DMS 273 (cell line): Measurements from ENCODE around the gene TMEM33.

Experiments
- DNase-seq: peaks from one replicate; lab custom pipeline; 2025; ENCODE audit not compliant: unreplicated experiment; lab: John Stamatoyannopoulos, UW

The TMEM33 gene

DNA sequence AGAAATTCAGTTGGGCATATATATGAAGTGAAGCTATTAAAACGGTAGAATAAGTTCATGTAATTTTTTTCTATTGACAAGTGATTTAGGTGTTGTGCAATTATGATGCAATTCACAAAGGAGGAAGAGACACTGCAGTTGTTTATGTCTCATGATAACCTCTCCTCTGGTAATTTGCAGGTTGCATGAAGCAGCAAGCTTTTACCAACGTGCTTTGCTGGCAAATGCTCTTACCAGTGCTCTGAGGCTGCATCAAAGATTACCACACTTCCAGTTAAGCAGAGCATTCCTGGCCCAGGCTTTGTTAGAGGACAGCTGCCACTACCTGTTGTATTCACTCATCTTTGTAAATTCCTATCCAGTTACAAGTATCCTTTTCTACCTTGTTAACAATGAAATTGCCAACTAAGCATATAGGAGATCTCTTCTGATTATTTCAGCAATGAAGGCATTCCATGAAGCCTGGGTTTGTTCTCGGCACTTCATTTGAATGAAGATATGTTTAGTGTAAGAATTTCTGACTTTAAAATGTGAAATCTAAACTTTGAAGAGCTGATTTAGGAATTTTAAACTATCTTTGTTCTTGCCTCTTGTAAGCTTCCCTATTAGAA lies 3.9 kb downstream of the TMEM33 start:
- no peak for DNase-seq

DNA sequence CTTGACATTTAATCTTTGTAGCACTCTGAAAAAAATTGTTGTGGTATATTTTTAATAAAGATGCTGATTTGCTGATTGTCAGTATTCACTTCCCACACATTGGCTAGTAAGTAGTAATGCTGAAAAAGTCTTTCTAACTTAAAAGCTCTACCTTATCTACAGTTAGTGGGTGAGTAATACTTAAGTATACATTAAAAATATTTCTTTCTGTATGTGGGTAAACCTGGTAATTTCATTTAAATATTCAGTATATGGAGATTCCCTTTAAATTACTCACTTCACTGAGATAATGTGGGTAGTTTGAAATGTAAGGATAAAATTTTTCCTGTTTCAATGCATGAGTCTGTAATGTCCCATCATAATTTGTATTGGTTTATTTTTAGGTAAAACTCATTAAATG lies 5.6 kb downstream of the TMEM33 start:
- DNase-seq: no peak

DNA sequence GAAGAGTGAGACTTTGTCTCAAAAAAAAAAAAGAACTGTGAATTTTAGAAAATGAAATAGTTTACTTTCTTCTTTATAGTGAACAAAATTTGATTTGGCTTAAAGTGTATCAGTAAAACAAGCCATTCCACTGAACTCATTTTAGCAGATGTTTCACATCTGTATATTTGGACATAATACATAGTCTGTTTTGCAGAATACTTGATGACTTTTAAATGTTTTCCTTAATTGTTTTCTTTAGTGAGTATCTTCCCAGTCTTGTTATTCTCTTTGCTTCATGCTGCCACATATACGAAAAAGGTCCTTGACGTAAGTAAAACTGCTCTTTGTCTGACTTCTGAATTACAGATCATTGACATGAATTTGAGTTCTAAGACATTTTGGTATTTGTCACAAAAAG lies 8.3 kb downstream of the TMEM33 start:
- DNase-seq: no peak

GRCh38 chr4:41944089-41944488 lies 8.9 kb downstream of the TMEM33 start:
- DNase-seq: no peak

GRCh38 chr4:41949531-41949930 lies 14.3 kb downstream of the TMEM33 start:
- DNase-seq: no peak

DNA sequence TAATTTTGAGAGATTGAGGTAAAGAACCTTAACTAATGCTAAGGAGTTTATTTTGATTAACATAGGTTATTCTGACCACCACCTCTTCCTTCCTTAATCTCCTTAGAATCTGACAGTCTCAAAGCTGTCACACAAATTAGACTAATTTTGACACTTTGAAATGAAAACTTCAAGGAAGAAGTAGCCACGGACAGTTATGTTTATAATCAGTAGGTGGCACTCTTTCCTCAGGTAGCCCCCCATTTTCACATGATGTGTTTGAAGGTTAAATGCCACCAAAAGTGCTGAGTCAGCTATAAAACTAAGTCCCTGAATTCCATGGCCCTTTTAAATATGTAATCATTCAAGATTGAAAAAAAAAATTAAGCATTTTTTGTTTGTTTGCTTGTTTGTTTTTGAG lies 22.4 kb downstream of the TMEM33 start:
- DNase-seq: peak; percentile 35

- DNase-seq: peak; percentile 57
Measured at GRCh38 chr4:41963105-41963504, 27.9 kb downstream of the TMEM33 start.

DNA sequence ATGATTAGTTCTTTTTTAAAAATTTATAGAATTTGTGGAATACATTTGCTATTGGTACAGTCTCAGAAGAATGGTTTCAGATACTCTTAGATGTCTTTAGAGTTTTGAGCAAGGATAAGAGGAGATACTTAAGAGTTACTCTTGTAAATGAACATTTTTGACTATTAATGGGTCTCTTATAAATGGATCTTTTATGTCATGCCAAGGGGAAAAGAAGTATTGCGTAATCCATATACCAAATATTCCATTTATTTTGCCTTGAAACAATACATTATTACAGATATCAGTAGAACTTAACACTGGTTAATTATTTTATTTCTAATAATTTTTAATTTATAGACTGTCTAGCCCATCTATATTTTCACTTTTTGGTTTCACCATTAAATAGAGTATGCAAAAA lies 29.2 kb downstream of the TMEM33 start:
- no peak for DNase-seq

GRCh38 chr4:41967392-41967791 lies 32.2 kb downstream of the TMEM33 start:
- DNase-seq: no peak

- no peak for DNase-seq
Measured at GRCh38 chr4:41969671-41970070, 34.4 kb downstream of the TMEM33 start.

- DNase-seq: no peak
Measured at GRCh38 chr4:41975341-41975740, 40.1 kb downstream of the TMEM33 start.

DNA sequence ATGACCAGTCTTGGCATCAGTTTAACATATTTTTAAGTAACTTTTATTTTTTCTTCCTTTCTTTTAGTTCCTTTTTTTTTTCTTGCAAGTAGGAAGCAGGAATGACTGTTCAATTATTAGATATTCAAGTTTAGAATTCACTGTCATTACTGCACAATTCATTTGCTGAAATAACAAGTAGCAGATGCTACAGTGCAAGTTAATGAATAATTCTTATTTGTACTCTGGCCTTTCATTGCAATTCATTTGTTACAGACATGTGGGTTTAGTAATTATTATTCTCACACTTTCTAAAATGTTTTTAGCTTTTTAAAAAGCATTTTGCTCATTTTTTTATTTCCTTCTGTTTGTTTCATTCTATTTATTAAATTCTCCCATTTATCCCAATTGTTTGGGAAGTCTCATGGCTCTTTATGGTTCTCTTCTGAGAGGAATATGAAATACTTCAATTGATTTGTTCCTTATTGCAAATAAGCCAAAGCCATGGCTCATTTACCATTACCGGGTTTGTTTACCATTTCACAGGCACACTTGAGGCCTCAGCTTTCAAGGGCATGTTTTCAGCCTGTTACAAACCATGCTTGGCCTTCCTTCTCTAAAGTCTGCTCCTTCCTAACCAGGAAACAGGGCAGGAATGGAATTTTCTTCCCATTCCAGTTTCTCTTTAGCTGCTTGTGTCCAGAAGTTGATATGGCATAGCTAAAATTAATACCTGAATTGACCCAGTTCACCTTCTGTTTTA lies 41.7 kb downstream of the TMEM33 start:
- no peak for DNase-seq

DNA sequence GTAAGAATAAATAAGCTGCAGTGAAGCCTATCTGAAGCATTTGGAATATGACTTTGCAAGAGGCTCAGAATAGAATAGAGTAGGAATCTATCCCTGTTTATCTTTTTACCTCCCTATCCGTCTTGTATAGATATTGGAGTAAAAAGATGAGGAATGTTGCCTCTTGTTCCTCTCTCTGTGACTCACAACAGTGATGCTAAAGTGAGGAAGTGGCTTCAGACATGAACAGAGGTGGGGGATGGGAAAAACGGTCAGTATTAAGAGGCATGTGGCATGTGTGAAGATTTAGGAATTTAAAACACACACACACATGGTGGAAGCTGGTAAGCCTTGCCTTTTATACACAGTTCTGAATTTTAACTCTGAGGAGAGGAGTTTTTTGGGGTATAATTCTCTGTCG lies 42.5 kb downstream of the TMEM33 start:
- no peak for DNase-seq

DNA sequence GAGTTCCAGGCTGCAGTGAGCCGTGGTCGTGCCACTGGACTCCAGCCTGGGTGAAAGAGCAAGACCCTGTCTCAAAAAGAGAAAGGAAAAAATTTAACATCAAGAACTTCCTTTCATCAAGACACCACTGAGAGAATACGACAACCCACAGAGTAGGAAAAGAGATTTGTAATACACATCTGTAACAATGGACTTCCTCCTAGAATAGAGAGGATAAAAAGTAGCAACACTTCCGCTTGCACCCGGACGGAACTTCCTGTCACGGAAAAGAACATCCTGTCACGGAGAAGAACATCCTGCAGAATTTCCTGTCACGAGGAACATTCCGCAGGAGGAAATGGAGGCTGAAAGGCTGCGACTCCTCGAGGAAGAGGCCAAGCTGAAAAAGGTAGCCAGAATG lies 46.2 kb downstream of the TMEM33 start, which contains the start of gene DCAF4L1:
Gene DCAF4L1 (plus strand): TSS at position 301 of the 400 bp plus-strand sequence. CDS start 37 bp downstream, at position 338.
- no peak for DNase-seq

GRCh38 chr4:41982716-41983115 lies 47.5 kb downstream of the TMEM33 start:
- DNase-seq: no peak

DNA sequence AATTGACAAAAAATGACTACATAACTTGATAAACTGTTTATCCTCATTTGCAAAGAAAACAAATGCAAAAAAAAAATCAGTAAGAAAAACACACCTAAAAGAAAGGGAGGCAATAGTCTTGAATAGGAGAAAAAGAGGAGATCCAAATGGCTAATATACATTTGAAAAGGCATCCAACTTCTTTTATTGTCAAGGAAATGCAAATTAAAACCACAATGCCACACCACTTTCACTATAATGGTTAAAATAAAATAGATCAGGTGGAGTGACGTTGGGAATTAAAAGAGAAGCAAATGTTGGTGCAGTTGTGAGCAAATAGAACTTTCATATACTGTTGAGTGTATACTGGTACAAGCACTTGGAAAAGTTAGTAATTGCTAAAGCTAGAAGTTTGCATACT lies 49.9 kb downstream of the TMEM33 start:
- no peak for DNase-seq

- no peak for DNase-seq
Measured at GRCh38 chr4:41989994-41990364, 54.8 kb downstream of the TMEM33 start.

DNA sequence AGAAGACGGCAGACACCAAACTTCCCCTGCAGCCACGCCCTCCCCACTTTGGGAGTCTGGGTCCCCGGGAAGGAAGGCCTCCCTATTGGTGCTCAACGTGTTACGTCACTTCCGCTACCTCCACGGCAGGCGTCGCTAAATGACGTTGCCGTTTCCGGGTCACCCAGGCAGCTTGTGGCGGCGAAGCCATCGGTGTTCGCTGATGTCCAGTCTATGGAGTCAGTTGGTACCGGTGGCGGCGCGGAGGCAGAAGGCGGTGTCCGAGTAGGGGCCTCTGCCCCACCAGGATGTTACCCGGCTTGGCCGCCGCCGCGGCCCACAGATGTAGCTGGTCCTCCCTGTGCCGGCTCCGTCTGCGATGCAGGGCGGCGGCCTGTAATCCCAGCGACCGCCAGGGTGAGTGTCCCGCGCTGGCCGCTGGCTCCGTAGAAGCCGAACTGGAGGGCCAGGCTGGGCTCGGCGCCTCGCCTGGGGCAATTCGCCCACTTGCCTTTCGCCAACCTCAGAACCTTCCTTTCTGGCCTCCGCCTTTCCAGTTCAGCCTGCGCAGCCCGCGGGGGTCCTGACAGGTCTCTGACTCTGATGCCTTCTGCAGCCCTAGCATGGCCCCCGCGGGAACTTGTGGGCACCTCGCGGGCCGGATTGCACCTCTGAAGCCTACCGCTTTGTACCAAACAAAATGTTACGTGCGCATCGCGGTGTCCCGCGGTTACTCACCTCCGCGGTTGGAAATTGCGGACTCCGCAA lies 55.3 kb downstream of the TMEM33 start, which contains the start of gene SLC30A9:
Gene SLC30A9 (plus strand): TSS at position 166 of the 747 bp plus-strand sequence. CDS start 122 bp downstream, at position 288.
- DNase-seq: peak; percentile 95

GRCh38 chr4:41991916-41992767 lies 56.9 kb downstream of the TMEM33 start:
- no peak for DNase-seq

DNA sequence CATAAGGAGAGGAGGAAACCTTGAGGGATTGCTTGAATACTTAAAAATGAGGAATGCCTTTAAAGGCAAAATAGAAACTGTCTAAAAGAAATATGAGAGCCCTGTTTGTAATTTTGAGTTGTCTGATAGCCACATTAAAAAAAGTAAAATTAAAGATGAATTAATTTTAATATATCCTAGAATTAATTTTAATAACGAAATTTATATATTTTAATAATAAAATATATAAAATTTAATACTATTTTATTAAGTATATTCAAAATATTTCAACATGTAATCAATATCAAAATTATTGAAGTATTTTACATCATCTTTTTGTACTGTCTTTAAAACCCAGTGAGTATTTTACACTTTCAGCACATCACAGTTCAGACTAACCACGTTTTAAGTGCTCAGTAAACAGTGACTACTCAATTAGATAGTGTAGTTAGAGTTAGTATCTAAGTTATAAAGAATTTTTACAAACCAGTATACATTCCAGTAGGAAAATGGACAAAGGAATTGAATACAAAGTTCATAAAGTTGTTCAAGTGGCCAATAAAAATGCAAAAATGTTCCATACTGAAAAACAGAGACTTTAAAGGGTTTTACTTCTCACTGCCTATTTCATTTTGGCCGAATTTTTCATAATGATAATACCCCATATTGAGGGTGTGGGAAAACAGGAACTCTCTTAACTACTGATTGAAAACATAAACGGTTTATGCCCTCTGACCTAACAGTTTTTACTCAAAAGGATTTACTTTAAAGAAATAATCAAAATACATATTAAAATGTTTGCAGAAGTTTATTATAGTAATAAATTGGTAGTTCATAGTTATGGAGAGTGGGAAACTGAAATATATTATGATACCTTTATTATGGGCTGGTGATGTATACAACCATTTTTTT lies 58.0 kb downstream of the TMEM33 start:
- no peak for DNase-seq
